Tibial artery (tissue), 4 donors: ENCODE measurements around the gene DYRK1A.

Source experiments
- DNase-seq, 2 donors: peaks; one replicate each; pipeline ENCODE4 v3.0.0-alpha.2; 2019
- H3K27ac ChIP-seq, 2 donors: fragments of 200-600 bp; sonication (generic) in 1 of 2; 1 replicate in 1 of 2; 2 replicates in 1 of 2; pipeline ENCODE4 v1.5.1; 2018 to 2019; ENCODE audit warnings: mild to moderate bottlenecking in 1 of 2
- H3K27me3 ChIP-seq, 2 donors: fragments of 200-600 bp; sonication (generic) in 1 of 2; one replicate each; pipeline versions ENCODE4 v1.5.1 to v1.6.0; 2016 to 2019
- H3K36me3 ChIP-seq, 3 donors: fragments of 200-600 bp; sonication (generic) in 2 of 3; one replicate each; pipeline ENCODE4 v1.5.1; 2016 to 2019; ENCODE audit warnings: mild to moderate bottlenecking in 2 of 3
- H3K4me1 ChIP-seq, 4 donors: fragments of 200-600 bp; sonication (generic) in 2 of 4; 1 replicate in 3 of 4; 2 replicates in 1 of 4; pipeline ENCODE4 v1.5.1; 2016 to 2019
- H3K4me3 ChIP-seq, 2 donors: fragments of 200-600 bp; sonication (generic) in 1 of 2; 1 replicate in 1 of 2; 2 replicates in 1 of 2; pipeline ENCODE4 v1.5.1; 2018 to 2019; ENCODE audit warnings: mild to moderate bottlenecking in 2 of 2
- H3K9me3 ChIP-seq, 3 donors: fragments of 200-600 bp; sonication (generic) in 1 of 3; one replicate each; pipeline ENCODE4 v1.5.1; 2016 to 2019
- CTCF ChIP-seq, 2 experiments: fragments of 200-600 bp in 1 of 2; fragments of 450-650 bp in 1 of 2; IDR thresholded peaks; one replicate each; pipeline ENCODE4 v1.5.1; 2017 to 2019; ENCODE audit warnings: antibody characterized with exemption in 2 of 2, mild to moderate bottlenecking in 1 of 2, moderate library complexity in 1 of 2
- intact Hi-C: fragments of 100-400 bp; cut with DNase I; formaldehyde crosslinking; loops from one replicate; pipeline ENCODE4 v1.15.0; 2023; ENCODE audit warnings: low total_unique reads

DYRK1A gene

GRCh38 chr21:37561506-37561905 is 194.9 kb downstream of the DYRK1A start:
- Histone ChIP-seq H3K27ac (no peak overlapping the region), H3K36me3 (no peaks in the 10 kb centered on the region), H3K27me3 (no peaks in the 10 kb centered on the region), H3K4me1 (peaks cover 0 to 21% (median 16%) of the 10 kb centered on the region in 4 donors), H3K4me3 (no peak overlapping the region), H3K9me3 (no peaks in the 10 kb centered on the region)
- no peak for DNase-seq
- TF ChIP-seq CTCF (IDR thresholded peaks at IDR 0.05) = no peak
- intact Hi-C loops = loop anchor here (5.0 to 10.0 kb wide), 2 partner anchors 194 to 1613 kb away; partner anchors contain the start of gene DYRK1A

GRCh38 chr21:37561941-37562919 is 195.7 kb downstream of the DYRK1A start:
- intact Hi-C loops = loop anchor here (5.0 to 10.0 kb wide), 2 partner anchors 195 to 1613 kb away; partner anchors contain the start of gene DYRK1A
- Histone ChIP-seq H3K4me3 (no peak overlapping the region), H3K27ac (no peak overlapping the region), H3K4me1 (peaks cover 0 to 21% (median 16%) of the 10 kb centered on the region in 4 donors), H3K27me3 (no peaks in the 10 kb centered on the region), H3K9me3 (no peaks in the 10 kb centered on the region), H3K36me3 (no peaks in the 10 kb centered on the region)
- no peak for TF ChIP-seq CTCF (IDR thresholded peaks at IDR 0.05)
- DNase-seq = no peak

GRCh38 chr21:37562920-37563640 is 196.5 kb downstream of the DYRK1A start:
- TF ChIP-seq CTCF (IDR thresholded peaks at IDR 0.05) = no peak
- H3K9me3 ChIP-seq = no peaks in the 10 kb centered on the region
- peaks cover 0 to 21% (median 16%) of the 10 kb centered on the region in 4 donors for H3K4me1 ChIP-seq
- H3K36me3 ChIP-seq = no peaks in the 10 kb centered on the region
- intact Hi-C loops = loop anchor here (5.0 to 10.0 kb wide), 2 partner anchors 196 to 1612 kb away; partner anchors contain the start of gene DYRK1A
- H3K27ac ChIP-seq = peak overlapping the region; percentile 84 to 86
- peak in 1 of 2 donors; percentile 37 for DNase-seq
- H3K27me3 ChIP-seq = no peaks in the 10 kb centered on the region
- H3K4me3 ChIP-seq = peak overlapping the region; percentile 63 to 70

DNA sequence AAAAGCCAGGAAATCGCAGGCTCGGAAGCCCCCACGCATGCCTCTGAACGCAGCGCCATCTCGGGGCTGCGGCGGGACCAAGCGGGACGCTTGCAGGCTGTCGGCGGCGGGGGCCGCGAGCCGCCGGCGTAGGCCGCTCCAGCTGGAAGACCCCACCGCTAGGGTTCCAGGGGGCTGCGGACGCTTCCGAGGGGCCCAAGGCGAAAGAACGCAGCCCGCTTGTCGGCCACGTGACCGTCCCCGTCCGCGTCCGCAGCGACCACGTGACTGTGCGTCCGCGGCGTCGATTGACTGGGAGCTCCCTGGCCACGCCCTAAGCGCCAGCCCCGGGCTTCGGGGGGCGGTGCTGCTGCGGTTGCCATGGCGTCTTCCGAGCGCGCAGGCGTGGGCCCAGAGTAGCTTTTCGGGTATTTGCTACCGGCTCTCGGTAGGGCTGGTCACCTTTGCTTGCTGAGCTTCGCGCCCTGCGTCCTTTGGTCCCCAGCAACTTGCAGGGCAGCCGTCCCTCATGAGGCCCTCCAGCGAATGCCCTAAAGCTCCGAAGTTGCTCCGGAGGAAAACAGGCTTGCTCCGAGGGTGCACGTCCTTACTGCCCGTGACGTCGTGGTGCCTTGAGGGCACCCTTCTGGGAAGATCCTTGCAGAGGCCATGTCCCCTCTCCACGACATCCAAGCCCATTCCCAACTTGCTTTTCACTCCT is 197.2 kb downstream of the DYRK1A start:
- Histone ChIP-seq H3K27me3 (no peaks in the 10 kb centered on the region), H3K27ac (peak overlapping the region; percentile 84 to 86), H3K36me3 (no peaks in the 10 kb centered on the region), H3K4me3 (peak overlapping the region; percentile 63 to 70), H3K4me1 (peaks cover 0 to 21% (median 16%) of the 10 kb centered on the region in 4 donors), H3K9me3 (no peaks in the 10 kb centered on the region)
- DNase-seq = peak; percentile 93 to 96
- intact Hi-C loops = loop anchor here (5.0 to 10.0 kb wide), 2 partner anchors 196 to 1611 kb away; partner anchors contain the start of gene DYRK1A
- TF ChIP-seq CTCF (IDR thresholded peaks at IDR 0.05) = peak; percentile 44 to 47
